Panc1 (cell line): ENCODE data around the gene SLC49A4.

Experiments used
- POLR2AphosphoS5 ChIP-seq: IDR thresholded peaks from 2 replicates; pipeline ENCODE4 v1.6.1; 2012; ENCODE audit warnings: mild to moderate bottlenecking, low read depth, low read length, moderate library complexity
- SIN3A ChIP-seq: IDR thresholded peaks from 2 replicates; pipeline ENCODE4 v1.6.1; 2012; ENCODE audit warnings: low read depth, mild to moderate bottlenecking, low read length, moderate library complexity, borderline replicate concordance; ENCODE audit not compliant: insufficient read depth
- TCF7L2 ChIP-seq: IDR thresholded peaks from 2 replicates; pipeline ENCODE4 v1.6.1; 2011; ENCODE audit warnings: mild to moderate bottlenecking, low read depth, low read length, inconsistent platforms
- TF ChIP-seq, protein P1 (sequence below): fragments of 450-650 bp; IDR thresholded peaks from 2 replicates; pipeline ENCODE4 v1.5.1; 2017; ENCODE audit warnings: mild to moderate bottlenecking
- TF ChIP-seq, protein P2 (sequence below), 2 experiments: IDR thresholded peaks; 2 replicates each; pipeline ENCODE4 v1.6.1; 2011 to 2012; ENCODE audit warnings: low read depth in 2 of 2, control low read depth in 1 of 2, low read length in 1 of 2, mild to moderate bottlenecking in 1 of 2, moderate library complexity in 1 of 2; ENCODE audit not compliant: insufficient read depth in 1 of 2

DNA sequence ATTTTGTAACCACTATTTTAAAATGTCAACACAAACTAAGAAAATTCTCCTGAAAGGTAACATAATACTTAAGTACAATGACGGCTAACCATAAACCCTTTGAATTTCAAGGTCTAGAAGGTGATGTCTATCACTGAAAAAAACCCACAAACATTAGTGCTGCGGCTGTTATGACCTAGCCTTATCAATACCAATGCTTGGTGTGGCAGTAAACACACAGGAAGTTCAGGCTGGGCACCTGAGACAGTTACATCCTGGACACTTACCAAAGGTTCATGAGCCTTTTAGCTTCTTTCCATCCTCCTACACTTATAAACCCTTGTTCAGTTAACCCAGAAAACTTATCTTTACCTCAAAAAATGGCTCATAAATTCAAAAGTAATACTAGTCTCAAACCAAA is 7.0 kb upstream of the SLC49A4 start:
- TF ChIP-seq, protein P1, sequence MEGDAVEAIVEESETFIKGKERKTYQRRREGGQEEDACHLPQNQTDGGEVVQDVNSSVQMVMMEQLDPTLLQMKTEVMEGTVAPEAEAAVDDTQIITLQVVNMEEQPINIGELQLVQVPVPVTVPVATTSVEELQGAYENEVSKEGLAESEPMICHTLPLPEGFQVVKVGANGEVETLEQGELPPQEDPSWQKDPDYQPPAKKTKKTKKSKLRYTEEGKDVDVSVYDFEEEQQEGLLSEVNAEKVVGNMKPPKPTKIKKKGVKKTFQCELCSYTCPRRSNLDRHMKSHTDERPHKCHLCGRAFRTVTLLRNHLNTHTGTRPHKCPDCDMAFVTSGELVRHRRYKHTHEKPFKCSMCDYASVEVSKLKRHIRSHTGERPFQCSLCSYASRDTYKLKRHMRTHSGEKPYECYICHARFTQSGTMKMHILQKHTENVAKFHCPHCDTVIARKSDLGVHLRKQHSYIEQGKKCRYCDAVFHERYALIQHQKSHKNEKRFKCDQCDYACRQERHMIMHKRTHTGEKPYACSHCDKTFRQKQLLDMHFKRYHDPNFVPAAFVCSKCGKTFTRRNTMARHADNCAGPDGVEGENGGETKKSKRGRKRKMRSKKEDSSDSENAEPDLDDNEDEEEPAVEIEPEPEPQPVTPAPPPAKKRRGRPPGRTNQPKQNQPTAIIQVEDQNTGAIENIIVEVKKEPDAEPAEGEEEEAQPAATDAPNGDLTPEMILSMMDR = no peak
- TF ChIP-seq POLR2AphosphoS5 (no peak), TCF7L2 (no peak), SIN3A (no peak)
- TF ChIP-seq, protein P2, sequence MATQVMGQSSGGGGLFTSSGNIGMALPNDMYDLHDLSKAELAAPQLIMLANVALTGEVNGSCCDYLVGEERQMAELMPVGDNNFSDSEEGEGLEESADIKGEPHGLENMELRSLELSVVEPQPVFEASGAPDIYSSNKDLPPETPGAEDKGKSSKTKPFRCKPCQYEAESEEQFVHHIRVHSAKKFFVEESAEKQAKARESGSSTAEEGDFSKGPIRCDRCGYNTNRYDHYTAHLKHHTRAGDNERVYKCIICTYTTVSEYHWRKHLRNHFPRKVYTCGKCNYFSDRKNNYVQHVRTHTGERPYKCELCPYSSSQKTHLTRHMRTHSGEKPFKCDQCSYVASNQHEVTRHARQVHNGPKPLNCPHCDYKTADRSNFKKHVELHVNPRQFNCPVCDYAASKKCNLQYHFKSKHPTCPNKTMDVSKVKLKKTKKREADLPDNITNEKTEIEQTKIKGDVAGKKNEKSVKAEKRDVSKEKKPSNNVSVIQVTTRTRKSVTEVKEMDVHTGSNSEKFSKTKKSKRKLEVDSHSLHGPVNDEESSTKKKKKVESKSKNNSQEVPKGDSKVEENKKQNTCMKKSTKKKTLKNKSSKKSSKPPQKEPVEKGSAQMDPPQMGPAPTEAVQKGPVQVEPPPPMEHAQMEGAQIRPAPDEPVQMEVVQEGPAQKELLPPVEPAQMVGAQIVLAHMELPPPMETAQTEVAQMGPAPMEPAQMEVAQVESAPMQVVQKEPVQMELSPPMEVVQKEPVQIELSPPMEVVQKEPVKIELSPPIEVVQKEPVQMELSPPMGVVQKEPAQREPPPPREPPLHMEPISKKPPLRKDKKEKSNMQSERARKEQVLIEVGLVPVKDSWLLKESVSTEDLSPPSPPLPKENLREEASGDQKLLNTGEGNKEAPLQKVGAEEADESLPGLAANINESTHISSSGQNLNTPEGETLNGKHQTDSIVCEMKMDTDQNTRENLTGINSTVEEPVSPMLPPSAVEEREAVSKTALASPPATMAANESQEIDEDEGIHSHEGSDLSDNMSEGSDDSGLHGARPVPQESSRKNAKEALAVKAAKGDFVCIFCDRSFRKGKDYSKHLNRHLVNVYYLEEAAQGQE (IDR thresholded peaks at IDR 0.05; ENCODE audit: insufficient read depth in 1 of 2, low read depth in 2 of 2, low read length in 1 of 2) = no peak
